ENCODE measurements around the gene C9orf152. TPM values are rescaled to one million over a fixed set of nuclear protein-coding genes. Genes with fewer than 3 reads are reported as not detected.
"Not testable (repeated sequence)": the region's sequence is repeated elsewhere in the genome, so short reads cannot be mapped to it uniquely, and the experiment has no call there.

Gene C9orf152
- total and polyA plus RNA-seq, 4 donors: 0.08 to 0.29 (median 0.20) TPM; not detected in 1

DNA sequence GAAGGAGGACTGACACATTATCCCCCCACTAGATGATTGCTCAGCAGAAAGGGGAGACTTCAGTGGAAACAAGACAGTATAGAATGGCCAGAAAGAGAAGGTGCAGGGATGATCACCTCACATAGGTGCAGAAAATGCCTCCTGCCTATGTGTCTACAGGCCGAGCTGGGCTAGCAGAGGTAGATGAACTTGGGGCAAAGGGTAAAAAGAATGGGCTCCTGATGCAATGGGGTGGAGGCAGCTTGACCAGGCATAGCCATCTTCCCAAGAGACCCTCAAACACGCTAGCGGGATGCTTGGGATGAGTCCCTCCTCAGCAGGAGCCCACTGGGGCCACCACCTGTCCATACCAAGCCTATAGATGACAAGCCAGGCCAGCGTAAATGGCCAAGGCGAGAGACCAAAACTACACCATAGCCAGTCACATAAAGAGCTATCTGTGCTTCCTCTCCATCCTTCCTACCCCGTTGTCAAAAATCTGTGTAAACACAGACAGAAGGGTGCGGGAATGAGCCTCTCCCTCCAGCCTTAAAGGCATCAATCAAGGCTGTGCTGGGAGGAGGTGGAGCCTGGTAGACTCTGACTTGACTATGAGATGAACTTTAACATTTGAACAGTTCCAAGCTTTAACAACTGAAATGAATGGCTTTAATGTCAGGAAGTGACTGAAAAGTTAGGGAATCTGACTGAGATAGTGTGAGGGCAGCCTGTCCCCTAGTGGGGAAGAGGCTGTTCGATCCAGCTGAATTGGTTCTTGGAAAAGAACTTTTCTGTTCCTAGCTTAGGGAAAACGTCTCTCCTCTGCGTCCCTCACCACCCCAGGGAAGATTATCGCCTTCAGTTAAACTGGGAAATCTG lies 10.4 kb downstream of the C9orf152 start:
- no peak overlapping the region for H3K27ac ChIP-seq (ENCODE audit: low read depth in 1 of 2, low read length in 2 of 2)
- no peak overlapping the region for H3K4me3 ChIP-seq (ENCODE audit: low read depth in 1 of 3, low read length in 3 of 3)
- WGBS: 54% methylated on average over 11 of the region's 11 CpGs
- peaks cover 10 to 24% (median 17%) of the 10 kb centered on the region in 4 donors for H3K4me1 ChIP-seq (ENCODE audit: control insufficient read depth in 4 of 4, insufficient read depth in 4 of 4, low read length in 3 of 4)
- DNase-seq (ENCODE audit: low spot score): no peak
- TF ChIP-seq RXRA (IDR thresholded peaks at IDR 0.05) (peak in 1 of 2 donors; percentile 53), FOXA2 (IDR thresholded peaks at IDR 0.05) (no peak), HNF4A (conservative IDR thresholded peaks at IDR 0.05) (peak; percentile 56 to 57), SP1 (IDR thresholded peaks at IDR 0.05) (peak; percentile 53), HNF4G (IDR thresholded peaks at IDR 0.05) (peak; percentile 7), YY1 (IDR thresholded peaks at IDR 0.05) (peak; percentile 63), GABPA (IDR thresholded peaks at IDR 0.05 in 1 of 2, conservative IDR thresholded peaks at IDR 0.05 in 1 of 2) (no peak), EGR1 (IDR thresholded peaks at IDR 0.05; ENCODE audit: low read depth in 2 of 2) (no peak), RAD21 (IDR thresholded peaks at IDR 0.05) (peak; percentile 78 to 82)
- TF ChIP-seq, protein P1, sequence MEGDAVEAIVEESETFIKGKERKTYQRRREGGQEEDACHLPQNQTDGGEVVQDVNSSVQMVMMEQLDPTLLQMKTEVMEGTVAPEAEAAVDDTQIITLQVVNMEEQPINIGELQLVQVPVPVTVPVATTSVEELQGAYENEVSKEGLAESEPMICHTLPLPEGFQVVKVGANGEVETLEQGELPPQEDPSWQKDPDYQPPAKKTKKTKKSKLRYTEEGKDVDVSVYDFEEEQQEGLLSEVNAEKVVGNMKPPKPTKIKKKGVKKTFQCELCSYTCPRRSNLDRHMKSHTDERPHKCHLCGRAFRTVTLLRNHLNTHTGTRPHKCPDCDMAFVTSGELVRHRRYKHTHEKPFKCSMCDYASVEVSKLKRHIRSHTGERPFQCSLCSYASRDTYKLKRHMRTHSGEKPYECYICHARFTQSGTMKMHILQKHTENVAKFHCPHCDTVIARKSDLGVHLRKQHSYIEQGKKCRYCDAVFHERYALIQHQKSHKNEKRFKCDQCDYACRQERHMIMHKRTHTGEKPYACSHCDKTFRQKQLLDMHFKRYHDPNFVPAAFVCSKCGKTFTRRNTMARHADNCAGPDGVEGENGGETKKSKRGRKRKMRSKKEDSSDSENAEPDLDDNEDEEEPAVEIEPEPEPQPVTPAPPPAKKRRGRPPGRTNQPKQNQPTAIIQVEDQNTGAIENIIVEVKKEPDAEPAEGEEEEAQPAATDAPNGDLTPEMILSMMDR (IDR thresholded peaks at IDR 0.05; ENCODE audit: low read depth, low read length, missing input control): peak; percentile 44
- TF ChIP-seq, protein P2, sequence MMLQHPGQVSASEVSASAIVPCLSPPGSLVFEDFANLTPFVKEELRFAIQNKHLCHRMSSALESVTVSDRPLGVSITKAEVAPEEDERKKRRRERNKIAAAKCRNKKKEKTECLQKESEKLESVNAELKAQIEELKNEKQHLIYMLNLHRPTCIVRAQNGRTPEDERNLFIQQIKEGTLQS (IDR thresholded peaks at IDR 0.05): no peak
- H3K9me3 ChIP-seq (ENCODE audit: control insufficient read depth in 4 of 4, low read length in 3 of 4): no peaks in the 10 kb centered on the region
- no peaks in the 10 kb centered on the region for H3K36me3 ChIP-seq (ENCODE audit: control insufficient read depth in 4 of 4, insufficient read depth in 3 of 4, low read depth in 1 of 4, low read length in 3 of 4)
- H3K9ac ChIP-seq (ENCODE audit: low read depth in 1 of 2, low read length in 2 of 2): no peak overlapping the region
- H3K27me3 ChIP-seq (ENCODE audit: control insufficient read depth in 4 of 4, insufficient read depth in 4 of 4, low read length in 3 of 4): no peaks in the 10 kb centered on the region

DNA sequence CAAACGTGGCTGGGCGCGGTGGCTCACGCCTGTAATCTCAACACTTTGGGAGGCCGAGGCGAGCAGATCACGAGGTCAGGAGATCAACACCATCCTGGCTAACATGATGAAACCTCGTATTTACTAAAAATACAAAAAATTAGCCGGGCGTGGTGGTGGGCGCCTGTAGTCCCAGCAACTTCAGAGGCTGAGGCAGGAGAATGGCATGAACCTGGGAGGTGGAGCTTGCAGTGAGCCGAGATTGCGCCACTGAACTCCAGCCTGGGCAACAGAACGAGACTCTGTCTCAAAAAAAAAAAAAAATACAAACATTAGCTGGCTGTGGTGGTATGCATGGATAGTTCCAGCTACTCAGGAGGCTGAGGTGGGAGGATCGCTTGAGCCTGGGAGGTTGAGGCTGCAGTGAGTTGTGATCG lies 11.9 kb downstream of the C9orf152 start:
- not testable (repeated sequence) for DNase-seq (ENCODE audit: low spot score); H3K36me3 ChIP-seq (ENCODE audit: control insufficient read depth in 4 of 4, insufficient read depth in 3 of 4, low read depth in 1 of 4, low read length in 3 of 4); H3K9me3 ChIP-seq (ENCODE audit: control insufficient read depth in 4 of 4, low read length in 3 of 4); H3K27ac ChIP-seq (ENCODE audit: low read depth in 1 of 2, low read length in 2 of 2); H3K9ac ChIP-seq (ENCODE audit: low read depth in 1 of 2, low read length in 2 of 2); H3K27me3 ChIP-seq (ENCODE audit: control insufficient read depth in 4 of 4, insufficient read depth in 4 of 4, low read length in 3 of 4); H3K4me3 ChIP-seq (ENCODE audit: low read depth in 1 of 3, low read length in 3 of 3)
- peak in 1 of 2 donors; percentile 32 for TF ChIP-seq HNF4A (conservative IDR thresholded peaks at IDR 0.05)
- peak in 1 of 2 donors; percentile 28 for TF ChIP-seq RXRA (IDR thresholded peaks at IDR 0.05)
- H3K4me1 ChIP-seq (ENCODE audit: control insufficient read depth in 4 of 4, insufficient read depth in 4 of 4, low read length in 3 of 4): peaks cover 10 to 24% (median 17%) of the 10 kb centered on the region in 4 donors
- WGBS: 61% methylated on average over 16 of the region's 16 CpGs

DNA sequence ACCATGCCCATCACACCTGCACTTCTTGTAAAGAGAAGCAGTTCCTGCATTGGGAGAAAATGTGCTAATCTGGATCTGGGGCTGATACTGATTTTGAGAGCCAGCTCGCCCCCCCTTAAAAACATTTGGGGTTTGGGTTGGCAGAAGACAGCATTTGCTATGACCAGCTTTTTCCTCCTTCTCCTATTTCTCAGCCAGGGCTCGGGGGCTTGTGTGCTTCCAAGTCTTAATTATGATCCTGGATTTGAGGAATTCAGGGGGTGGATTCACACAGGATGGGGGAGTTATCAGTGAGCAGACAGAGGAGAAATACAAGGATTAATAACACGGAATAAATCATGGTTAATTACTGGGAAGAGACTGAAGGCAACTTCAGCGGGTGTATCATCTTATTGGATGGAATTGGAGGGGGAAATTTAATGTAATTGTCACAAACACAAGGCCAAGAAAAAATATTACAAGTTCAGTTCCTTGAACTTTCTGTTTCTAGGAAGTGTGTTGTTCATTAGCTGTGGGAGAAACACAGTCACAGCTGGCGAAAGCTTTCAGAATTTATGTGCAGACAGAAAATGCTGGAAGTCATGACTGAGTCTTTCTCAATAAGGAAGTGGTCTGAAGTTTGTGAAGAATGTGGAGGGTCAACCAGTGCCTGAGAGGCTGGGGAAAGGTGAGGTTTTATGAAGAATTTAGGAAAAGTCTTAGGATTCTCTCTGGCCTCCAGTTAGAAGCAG lies 15.3 kb downstream of the C9orf152 start:
- Histone ChIP-seq H3K4me3 (ENCODE audit: low read depth in 1 of 3, low read length in 3 of 3) (no peak overlapping the region), H3K9ac (ENCODE audit: low read depth in 1 of 2, low read length in 2 of 2) (no peak overlapping the region), H3K27ac (ENCODE audit: low read depth in 1 of 2, low read length in 2 of 2) (peak overlapping the region in 1 of 2 donors; percentile 19), H3K36me3 (ENCODE audit: control insufficient read depth in 4 of 4, insufficient read depth in 3 of 4, low read depth in 1 of 4, low read length in 3 of 4) (no peaks in the 10 kb centered on the region), H3K27me3 (ENCODE audit: control insufficient read depth in 4 of 4, insufficient read depth in 4 of 4, low read length in 3 of 4) (no peaks in the 10 kb centered on the region), H3K9me3 (ENCODE audit: control insufficient read depth in 4 of 4, low read length in 3 of 4) (no peaks in the 10 kb centered on the region), H3K4me1 (ENCODE audit: control insufficient read depth in 4 of 4, insufficient read depth in 4 of 4, low read length in 3 of 4) (peaks cover 14 to 24% (median 18%) of the 10 kb centered on the region in 4 donors)
- TF ChIP-seq NR2F2 (IDR thresholded peaks at IDR 0.05) (peak; percentile 43), FOXA2 (IDR thresholded peaks at IDR 0.05) (no peak), RAD21 (IDR thresholded peaks at IDR 0.05) (no peak), JUND (IDR thresholded peaks at IDR 0.05) (no peak), FOXA1 (IDR thresholded peaks at IDR 0.05) (no peak)
- TF ChIP-seq, protein P2 (IDR thresholded peaks at IDR 0.05): no peak
- TF ChIP-seq, protein P3, sequence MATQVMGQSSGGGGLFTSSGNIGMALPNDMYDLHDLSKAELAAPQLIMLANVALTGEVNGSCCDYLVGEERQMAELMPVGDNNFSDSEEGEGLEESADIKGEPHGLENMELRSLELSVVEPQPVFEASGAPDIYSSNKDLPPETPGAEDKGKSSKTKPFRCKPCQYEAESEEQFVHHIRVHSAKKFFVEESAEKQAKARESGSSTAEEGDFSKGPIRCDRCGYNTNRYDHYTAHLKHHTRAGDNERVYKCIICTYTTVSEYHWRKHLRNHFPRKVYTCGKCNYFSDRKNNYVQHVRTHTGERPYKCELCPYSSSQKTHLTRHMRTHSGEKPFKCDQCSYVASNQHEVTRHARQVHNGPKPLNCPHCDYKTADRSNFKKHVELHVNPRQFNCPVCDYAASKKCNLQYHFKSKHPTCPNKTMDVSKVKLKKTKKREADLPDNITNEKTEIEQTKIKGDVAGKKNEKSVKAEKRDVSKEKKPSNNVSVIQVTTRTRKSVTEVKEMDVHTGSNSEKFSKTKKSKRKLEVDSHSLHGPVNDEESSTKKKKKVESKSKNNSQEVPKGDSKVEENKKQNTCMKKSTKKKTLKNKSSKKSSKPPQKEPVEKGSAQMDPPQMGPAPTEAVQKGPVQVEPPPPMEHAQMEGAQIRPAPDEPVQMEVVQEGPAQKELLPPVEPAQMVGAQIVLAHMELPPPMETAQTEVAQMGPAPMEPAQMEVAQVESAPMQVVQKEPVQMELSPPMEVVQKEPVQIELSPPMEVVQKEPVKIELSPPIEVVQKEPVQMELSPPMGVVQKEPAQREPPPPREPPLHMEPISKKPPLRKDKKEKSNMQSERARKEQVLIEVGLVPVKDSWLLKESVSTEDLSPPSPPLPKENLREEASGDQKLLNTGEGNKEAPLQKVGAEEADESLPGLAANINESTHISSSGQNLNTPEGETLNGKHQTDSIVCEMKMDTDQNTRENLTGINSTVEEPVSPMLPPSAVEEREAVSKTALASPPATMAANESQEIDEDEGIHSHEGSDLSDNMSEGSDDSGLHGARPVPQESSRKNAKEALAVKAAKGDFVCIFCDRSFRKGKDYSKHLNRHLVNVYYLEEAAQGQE (IDR thresholded peaks at IDR 0.05): no peak
- DNase-seq (ENCODE audit: low spot score): no peak
- 84% methylated on average over 5 of the region's 5 CpGs for WGBS
